ENCODE data around the gene PPP1R1B. TPM values are rescaled to one million over a fixed set of nuclear protein-coding genes. Genes with fewer than 3 reads are reported as not detected.

PPP1R1B gene
- total RNA-seq, 1 experiment from 2014 or later: 0.08 TPM

DNA sequence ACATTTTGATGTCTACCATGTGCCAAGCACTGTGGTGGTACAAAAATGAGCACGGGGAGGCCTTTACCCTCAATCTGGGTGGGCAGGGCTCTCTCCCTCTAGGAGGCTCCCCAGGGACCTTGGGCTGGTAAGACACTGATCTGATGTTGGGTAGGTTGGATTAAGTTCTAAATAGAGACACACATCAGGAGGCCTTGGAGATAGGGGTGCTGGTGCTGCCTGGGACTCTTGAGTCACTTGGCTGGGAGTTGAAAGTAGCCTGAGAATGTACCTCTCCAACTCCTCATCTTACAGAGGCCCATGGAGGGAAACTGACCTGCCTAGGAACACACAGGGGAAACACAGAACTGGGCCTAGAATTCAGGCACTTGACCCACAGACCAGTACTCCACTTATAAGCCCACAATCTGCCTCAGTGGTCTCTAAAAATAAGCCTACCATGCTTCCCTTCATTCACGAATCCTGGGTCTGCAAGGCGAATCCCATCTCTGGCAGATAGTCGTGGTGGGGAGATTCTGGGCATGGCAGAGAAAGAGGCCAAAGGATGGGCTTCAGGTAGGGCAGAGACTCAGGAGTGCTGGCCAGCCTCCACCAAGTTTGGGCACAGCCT, 17.2 kb upstream of the PPP1R1B start:
- in situ Hi-C loops (cut with HindIII; ENCODE audit: low pct_unique_long_range_greater_than_20kb, low sequenced_read_pairs): no loop called here
- DNase-seq (ENCODE audit: low read depth, low spot score): no peak

DNA sequence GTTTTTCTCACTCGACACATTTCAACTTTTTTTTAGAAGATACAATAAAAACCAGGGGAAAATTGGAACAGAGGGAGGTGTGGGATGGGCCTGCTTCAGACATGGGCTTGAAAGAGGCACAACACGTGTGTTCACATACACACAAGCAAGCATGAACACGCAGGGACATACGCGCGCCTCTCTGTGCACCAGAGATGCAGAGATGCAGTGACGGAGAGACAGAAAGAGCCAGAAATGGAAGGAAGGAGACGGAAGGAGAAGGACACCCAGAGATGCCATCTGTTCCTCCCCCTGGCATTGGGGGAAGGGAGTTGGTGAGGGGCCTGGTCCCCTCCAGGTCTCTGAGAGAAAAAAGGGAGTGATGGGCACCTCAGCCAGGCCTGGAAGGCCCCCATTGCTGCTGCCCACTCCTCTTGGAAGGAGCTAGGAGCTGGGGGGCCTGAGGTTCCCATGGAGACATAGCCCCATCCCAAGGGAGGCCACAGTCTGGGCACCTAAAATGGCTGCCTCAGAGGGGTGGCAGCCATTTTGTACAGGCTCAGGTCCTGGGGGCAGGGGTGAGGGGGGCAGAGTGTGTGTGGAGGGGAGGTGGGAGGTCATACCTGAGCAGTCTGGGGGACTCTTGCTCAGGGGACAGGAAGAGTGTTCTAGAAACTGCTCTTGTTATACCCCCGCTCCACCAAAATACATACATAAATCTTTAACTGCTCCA, 15.2 kb upstream of the PPP1R1B start:
- in situ Hi-C loops (cut with HindIII; ENCODE audit: low pct_unique_long_range_greater_than_20kb, low sequenced_read_pairs): no loop called here
- DNase-seq (ENCODE audit: low read depth, low spot score): no peak

DNA sequence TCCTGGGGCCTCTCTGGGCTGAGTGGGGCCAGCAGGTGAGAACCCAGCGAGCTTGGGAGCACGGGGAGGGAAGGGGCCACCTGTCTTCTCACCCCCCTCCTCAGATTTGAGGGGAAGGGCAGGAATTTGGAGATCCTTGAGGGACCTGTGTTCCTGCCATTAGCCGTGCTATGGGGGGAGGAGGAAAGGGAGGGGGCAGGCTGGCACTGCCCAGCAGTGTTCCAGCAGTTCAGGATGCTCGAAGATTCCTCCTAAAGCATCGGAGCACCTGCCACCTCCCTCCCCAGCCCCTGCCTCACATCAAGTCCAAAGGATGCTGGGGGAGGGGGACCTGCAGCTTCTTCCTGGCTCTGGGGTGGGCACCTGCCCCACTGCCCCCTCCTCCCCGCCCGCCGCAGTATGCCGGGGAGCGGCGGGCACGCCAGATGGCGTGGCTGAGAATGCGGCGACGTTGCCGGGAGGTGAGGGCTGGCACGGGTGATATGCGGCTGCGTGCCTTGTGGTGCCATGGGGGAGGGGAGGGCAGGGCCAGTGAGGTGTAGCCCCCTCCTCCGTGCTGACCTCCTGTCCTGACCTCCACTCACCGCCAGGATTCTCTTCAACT, 14.4 kb upstream of the PPP1R1B start:
- DNase-seq (ENCODE audit: low read depth, low spot score): no peak
- in situ Hi-C loops (cut with HindIII; ENCODE audit: low pct_unique_long_range_greater_than_20kb, low sequenced_read_pairs): no loop called here

DNA sequence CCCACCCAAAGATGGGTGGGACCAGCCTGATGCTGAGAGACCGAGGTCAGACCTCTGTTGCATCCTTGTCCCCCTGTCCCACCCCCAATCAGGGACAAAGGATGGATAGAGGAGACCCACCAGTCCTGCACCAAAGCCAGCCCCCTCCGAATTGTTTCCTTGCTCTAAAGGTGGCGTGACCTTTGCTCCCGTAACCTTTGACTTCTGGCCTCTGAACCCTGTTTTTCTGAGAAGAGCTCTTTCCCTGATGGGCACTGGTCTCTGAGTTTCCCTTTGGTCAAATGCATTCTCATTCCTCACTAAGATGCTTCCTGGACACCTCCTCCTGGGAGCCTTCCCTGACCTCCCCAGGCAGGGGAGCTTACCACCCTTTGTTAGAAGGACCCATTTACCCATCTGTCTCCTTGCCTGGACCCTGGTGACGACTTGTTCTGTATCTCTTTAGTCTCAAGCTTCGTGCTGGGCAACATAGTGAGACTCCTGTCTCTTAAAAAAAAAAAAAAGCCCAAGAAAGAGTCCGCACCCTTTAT, 13.8 kb upstream of the PPP1R1B start:
- DNase-seq (ENCODE audit: low read depth, low spot score): no peak
- in situ Hi-C loops (cut with HindIII; ENCODE audit: low pct_unique_long_range_greater_than_20kb, low sequenced_read_pairs): no loop called here

DNA sequence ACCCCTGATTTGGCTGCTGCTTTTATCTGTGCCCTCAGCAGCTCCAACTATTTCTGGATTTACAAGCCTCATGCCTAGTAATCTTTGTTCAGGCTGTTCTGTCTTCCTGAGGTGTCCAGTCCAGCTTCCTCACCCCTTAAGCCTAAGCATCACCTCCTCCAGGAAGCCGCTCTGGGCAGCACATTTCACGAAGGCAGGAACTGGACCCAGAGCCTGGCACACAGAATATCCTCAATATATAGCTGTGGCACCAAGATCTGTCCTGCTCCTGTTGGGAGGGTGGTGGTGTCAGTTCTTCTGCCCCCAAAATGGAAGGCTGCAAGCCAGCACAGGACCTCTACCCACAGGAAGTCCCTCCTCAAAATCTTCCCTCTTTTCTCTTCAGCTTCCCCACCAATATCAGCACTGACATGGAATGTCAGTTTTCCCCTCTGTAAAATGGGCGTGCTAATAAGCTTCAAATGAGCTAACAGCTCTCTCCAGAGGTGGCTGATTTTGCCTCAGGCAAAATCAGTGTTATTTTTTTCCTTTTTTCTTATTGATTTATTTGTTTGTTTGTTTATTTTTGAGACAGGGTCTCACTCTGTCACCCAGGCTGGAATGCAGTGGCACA, 12.1 kb upstream of the PPP1R1B start:
- DNase-seq (ENCODE audit: low read depth, low spot score): no peak
- in situ Hi-C loops (cut with HindIII; ENCODE audit: low pct_unique_long_range_greater_than_20kb, low sequenced_read_pairs): no loop called here

DNA sequence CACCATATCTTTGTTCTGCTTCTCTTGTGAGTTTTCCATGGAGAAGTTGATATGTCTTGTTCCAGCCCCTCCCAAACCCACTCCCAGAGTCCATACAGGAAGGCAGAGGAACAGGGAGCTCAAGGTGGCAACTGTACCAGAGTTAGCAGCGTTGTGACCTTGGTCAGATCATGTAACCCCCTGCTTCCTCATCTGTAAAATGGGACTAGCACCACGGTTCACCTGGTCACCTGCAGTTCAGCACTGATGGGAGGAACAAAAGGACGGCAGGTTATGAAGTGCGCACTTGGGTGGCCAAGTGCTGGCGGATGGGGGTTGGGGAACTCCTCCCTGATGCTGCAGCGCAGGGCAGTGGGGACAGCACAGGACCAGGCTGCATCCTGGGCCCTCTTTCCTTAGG, 11.3 kb upstream of the PPP1R1B start:
- no peak for DNase-seq (ENCODE audit: low read depth, low spot score)
- in situ Hi-C loops (cut with HindIII; ENCODE audit: low pct_unique_long_range_greater_than_20kb, low sequenced_read_pairs): no loop called here

DNA sequence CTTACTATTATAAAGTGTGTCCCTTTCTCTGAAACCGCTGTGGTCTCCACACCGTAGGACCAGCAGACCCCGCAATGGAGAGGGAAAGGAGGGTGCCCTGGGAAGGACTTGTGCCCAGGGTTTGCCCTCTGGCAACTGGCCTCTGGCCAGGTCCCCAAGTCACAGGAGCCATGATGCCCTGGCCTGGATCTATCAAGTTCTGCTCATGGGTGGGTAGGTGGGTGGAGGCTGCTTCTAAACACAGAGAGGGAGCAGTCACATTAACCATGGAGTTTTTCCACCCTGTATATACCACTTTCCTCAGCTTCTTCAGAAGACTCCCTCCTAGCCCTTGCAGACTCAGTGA, 9.7 kb upstream of the PPP1R1B start:
- no peak for DNase-seq (ENCODE audit: low read depth, low spot score)
- in situ Hi-C loops (cut with HindIII; ENCODE audit: low pct_unique_long_range_greater_than_20kb, low sequenced_read_pairs): no loop called here

DNA sequence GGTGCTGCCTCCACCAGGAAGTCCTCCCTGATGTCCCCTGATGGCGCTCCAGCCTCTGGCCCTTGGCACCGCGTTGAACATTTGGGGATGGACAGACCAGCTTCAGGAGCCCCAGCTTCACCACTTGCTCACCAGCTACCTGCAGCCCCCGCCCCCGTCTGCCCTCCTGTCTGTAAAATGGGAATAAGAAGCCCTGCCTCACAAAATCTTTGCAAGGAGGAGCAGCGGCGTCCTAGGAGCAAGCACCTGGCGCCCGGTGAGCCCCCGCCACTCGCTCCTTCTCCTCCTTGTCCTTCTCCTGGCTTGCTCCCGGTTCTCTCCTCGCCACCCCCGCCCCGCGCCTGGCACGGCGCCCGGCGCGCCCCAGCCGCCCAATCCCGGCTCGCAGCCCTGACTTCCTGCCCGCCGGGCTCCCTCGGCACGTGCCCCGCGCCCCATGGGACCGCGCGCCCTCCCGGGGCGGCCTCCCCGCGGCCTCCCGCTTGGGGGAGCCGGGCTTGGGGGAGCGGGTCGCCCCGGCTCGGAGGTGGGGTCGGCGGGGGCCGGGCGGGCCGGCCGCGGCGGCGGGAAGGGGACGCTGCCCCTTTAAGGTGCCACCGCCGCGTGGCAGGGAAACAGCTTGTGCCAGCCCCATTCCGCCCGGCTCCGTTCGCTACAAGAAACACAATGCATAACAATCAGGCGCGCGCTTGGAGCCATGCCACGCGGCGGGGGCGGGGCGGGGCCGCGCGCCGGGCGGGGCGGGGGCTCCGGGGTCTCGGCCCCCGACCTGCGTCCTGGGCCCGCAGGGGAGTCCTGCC, 9.1 kb upstream of the PPP1R1B start:
- in situ Hi-C loops (cut with HindIII; ENCODE audit: low pct_unique_long_range_greater_than_20kb, low sequenced_read_pairs): no loop called here

DNA sequence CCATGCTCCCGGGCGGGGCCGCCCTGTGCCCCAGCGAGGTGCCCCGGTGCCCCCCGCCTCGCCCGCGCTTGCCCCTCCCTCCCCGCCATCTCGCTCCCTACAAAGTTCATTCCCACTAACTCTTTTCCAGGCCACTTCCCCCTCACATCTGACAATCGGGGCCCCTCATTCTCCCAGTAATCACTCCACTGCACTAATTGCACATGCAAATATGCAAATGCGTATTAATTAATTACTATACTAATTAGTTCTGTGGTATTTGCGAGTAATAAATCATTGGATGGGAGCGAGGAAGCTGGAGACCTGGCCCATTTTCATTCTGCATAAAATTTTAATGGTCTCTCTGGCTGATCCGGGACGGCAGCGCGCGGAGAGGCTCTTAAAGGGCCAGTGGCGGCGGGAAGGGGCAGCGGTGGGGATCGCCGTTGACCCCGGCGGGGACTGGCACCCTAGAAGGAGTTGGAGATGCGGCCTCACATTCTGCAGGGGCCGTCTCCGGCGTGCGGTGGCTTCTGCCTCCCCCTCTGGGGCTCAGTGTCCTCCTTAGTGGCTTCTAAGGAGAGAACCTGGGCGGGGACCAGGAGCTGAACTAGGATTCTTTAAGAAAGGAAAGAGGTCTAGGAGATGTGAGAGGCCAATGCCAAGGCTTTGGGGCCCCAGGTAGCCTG, 8.4 kb upstream of the PPP1R1B start:
- in situ Hi-C loops (cut with HindIII; ENCODE audit: low pct_unique_long_range_greater_than_20kb, low sequenced_read_pairs): no loop called here
- peak; percentile 32 for DNase-seq (ENCODE audit: low read depth, low spot score)

More for the DNA sequence above, 9.1 kb upstream of the PPP1R1B start:
- DNase-seq (ENCODE audit: low read depth, low spot score): peak; percentile 73

DNA sequence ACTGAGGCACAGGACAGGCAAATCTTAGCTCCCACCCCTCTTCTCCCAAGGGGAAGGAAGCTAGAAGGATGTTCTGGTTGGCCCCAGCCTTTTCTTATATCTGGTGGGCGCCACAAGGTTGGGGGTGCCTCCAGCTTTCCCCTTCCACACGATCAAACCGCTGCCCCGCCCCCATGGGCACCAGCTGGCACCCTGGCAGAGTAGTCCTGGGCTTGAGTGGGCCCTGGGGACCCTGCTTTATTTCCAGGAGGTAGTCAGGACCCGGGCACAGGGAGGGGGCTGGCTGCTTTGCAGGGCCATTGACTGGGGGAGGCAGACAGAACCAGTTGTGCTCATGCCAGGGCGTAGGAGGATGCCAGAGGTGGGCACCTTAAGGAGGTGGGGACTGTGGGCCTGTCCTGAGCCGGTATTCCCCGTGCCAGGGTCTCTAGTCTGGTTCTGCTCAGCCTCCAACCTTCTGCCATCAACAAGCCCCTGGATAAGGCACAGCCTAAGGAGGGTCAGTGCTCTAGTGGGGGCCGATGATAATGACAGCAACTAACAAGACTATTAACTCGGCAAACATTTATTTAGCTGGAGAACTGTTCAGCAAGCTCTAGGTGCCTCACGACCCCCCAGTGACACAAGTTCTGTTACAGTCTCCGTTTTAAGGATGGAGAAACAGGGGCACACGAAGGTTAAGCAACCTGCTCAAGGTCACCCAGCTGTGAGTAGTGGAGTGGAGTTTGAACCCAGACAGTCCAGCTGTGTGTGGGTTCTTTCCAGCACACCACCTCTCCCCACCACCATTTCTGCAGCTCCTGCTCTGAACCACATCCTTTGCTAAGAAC, 7.6 kb upstream of the PPP1R1B start:
- in situ Hi-C loops (cut with HindIII; ENCODE audit: low pct_unique_long_range_greater_than_20kb, low sequenced_read_pairs): no loop called here
- no peak for DNase-seq (ENCODE audit: low read depth, low spot score)

DNA sequence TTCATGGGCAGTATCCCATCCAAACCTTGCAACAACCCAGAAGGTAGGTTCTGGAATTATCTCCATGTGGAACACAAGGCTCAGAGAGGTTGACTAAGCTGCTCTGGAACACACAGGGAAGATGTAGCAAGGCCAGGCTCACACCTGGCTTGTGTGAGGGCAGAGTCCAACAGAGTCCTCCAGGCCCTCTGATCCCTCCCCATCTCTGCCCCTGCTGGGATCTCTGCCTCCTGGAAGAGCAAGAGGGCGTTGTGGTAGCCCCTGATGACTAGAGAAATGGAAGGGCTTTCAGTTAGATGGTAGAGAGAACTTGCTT, 7.0 kb upstream of the PPP1R1B start:
- no peak for DNase-seq (ENCODE audit: low read depth, low spot score)
- in situ Hi-C loops (cut with HindIII; ENCODE audit: low pct_unique_long_range_greater_than_20kb, low sequenced_read_pairs): no loop called here

DNA sequence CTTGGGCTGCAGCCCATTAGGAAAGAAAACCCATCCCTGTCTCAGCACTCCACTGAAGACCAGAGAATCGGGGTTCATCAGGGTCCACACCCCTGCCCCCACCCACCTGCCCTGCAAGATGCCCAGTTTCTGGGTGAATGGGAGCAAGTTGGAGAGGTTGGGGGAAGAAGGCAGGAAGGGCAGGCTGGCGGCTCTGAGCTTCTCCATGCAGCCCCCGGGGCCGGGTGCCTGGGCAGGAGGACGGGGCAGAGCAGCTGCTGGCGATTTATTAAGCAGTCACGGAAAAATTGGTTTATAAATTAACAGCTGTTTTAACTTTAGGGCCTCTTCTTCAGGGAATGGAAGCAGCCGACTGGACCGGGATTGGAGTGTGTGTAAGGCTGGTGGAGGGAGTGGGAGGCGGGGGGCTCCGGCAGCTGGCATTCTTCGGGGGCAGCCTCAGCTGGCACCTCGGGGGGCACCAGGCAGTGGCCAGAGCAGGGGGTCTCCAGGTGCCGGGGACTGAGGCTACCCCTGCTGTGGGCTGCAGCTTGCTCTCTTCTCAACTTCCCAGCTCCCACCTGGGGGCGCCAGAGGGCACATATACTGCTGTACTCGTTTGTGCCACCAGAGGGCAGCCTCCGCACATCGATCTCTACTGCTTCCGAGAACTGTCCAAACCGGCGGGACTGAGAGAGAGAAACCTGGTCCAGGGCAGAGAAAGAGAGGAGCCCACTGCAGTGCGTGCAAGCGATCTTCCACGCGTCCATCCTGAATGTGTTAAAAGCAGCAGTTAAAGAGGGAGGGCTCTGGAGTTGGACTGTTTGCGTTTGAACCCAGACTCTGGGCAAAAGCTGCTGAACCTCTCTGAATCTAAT, 5.0 kb upstream of the PPP1R1B start:
- in situ Hi-C loops (cut with HindIII; ENCODE audit: low pct_unique_long_range_greater_than_20kb, low sequenced_read_pairs): no loop called here
- peak; percentile 85 for DNase-seq (ENCODE audit: low read depth, low spot score)

DNA sequence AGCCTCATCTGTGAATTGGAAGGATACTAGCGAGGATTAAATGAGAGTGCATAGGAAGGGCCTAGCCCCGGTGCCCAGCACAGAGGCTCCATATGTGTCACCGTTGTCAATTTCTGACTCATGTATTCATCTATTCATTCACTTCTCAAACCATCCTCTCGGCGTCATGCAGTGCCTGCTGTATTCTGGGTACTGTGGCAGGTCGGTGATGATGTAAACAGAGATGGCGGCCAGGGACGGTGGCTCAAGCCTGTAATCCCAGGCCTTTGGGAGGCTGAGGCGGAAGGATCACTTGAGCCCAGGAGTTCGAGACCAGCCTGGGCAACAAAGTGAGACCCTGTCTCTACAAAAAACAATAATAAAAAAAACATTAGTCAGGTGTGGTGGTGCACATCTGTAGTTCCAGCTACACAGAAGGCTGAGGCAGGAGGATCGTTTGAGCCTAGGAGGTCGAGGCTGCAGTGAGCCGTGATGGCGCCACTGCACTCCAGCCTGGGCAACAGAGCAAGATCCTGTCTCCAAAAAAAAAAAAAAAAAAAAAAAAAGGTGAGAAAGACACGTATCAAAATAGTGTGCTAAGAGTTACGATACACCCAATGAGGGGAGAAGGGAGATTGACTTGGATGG, 4.3 kb upstream of the PPP1R1B start:
- in situ Hi-C loops (cut with HindIII; ENCODE audit: low pct_unique_long_range_greater_than_20kb, low sequenced_read_pairs): no loop called here

DNA sequence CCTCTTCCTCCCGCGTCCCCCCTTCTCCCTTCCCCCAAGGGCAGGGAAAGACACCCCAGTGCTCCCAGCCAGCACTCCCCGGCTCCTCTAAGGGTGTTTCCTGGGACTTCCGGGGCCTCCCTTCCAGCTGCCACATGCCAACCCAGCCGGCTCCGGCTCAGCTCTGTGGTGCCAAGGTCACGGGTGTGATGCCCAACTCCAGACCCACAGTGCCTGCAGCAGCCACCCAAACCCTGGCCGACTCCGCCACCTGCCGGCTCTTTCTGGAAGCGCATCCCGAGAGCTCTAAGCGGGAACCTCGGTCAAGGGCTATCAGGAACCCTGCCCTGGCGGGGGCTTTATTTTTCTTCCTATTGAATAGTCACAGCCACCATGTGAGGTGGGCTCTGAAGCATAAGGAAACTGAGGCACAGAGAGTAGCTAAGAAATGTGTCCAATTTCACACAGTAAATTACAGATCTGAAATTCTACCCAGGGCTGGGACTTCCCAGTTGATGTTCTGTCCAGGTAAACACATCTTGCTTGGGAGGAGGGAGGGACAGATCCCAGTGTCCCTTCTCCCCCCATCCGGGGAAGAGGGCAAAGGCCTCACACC, 3.3 kb upstream of the PPP1R1B start:
- in situ Hi-C loops (cut with HindIII; ENCODE audit: low pct_unique_long_range_greater_than_20kb, low sequenced_read_pairs): no loop called here
- DNase-seq (ENCODE audit: low read depth, low spot score): peak; percentile 81

More for the DNA sequence above, 4.3 kb upstream of the PPP1R1B start:
- peak; percentile 19 for DNase-seq (ENCODE audit: low read depth, low spot score)

DNA sequence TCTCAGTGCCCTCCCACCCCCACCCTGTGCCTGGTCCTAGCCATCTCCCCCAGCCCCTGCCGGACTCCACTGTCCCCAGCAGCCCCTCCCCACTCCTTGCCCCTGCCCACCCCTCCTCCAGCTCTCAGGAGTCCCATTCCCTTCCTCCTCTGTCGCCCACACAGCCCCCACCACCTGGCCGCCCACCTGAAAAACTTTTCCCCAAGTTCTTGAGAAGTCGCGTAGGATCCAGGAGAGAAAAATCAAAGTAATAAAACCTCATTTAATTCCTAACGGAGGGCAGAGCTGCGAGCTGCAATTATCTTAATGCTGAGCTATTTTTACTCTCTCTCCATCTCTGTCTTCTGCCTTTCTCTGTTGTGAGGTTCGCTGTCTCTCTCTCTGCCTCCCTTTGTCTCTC, 2.4 kb upstream of the PPP1R1B start:
- in situ Hi-C loops (cut with HindIII; ENCODE audit: low pct_unique_long_range_greater_than_20kb, low sequenced_read_pairs): no loop called here
- DNase-seq (ENCODE audit: low read depth, low spot score): no peak
